Subcutaneous adipose tissue (tissue), 4 donors: ENCODE data around the gene QSOX2. TPM values are rescaled to one million over a fixed set of nuclear protein-coding genes. Genes with fewer than 3 reads are reported as not detected.

Experiments used
- total RNA-seq, 4 donors: library from RNA; depleted of rRNA; stranded (reverse); fragments of >200 nt; gene quantifications; one replicate each; pipeline ENCODE4 v1.1.0, GENCODE V29; 2016
- TF ChIP-seq, protein P1 (sequence below): fragments of 450-650 bp; IDR thresholded peaks from one replicate; pipeline ENCODE4 v1.5.1; 2016; ENCODE audit warnings: low read depth, mild to moderate bottlenecking, control low read depth, antibody characterized with exemption, moderate library complexity

Gene QSOX2
- total RNA-seq, 4 donors from 2014 or later, result 3.7 to 5.3 (median 4.5) TPM

- TF ChIP-seq, protein P1, sequence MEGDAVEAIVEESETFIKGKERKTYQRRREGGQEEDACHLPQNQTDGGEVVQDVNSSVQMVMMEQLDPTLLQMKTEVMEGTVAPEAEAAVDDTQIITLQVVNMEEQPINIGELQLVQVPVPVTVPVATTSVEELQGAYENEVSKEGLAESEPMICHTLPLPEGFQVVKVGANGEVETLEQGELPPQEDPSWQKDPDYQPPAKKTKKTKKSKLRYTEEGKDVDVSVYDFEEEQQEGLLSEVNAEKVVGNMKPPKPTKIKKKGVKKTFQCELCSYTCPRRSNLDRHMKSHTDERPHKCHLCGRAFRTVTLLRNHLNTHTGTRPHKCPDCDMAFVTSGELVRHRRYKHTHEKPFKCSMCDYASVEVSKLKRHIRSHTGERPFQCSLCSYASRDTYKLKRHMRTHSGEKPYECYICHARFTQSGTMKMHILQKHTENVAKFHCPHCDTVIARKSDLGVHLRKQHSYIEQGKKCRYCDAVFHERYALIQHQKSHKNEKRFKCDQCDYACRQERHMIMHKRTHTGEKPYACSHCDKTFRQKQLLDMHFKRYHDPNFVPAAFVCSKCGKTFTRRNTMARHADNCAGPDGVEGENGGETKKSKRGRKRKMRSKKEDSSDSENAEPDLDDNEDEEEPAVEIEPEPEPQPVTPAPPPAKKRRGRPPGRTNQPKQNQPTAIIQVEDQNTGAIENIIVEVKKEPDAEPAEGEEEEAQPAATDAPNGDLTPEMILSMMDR, result no peak
These were observed 73.7 kb downstream of the QSOX2 start for GRCh38 chr9:136171801-136172411.

DNA sequence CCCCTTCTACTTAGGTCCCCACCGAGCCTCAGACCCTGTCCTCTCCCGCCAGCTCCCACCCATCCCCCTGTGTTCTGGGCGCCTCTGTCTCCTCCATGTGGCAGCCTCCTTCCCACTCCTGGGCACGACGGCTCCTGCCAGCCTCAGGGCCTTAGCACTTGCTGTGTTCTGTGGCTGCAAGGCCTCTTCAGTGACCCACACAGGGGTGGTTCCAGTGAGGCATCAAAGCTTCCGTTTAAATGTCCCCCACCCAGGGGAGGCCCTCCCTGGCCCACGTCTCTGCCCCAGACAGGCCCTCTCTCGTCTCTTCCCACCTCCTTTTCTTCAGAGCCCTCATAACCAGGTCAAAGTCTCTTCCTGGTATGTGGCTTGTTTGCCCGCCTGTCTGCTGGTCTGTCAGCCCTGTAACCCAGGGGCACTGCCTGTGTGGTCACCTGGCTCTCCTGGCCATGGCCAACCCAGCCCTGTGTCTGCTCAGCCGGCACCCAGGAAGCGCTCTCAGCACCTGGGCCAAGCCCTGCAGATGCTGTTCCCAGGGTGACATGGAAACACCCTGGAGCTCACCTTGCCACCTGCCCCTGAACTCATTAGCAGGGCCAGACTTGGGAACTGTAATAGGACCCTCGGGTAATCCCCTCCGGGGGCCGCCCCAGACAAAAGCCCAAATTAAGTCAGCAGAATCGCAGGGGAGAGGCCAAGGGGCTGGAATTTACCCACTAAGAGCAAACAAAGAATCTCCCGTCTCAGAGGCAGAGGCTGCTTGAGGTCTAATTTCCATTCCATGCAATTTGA is 74.4 kb downstream of the QSOX2 start:
- TF ChIP-seq, protein P1, result no peak

- TF ChIP-seq, protein P1, result no peak
These were observed 75.4 kb downstream of the QSOX2 start for GRCh38 chr9:136170006-136170901.

GRCh38 chr9:136169495-136169894 is 76.1 kb downstream of the QSOX2 start:
- TF ChIP-seq, protein P1, result no peak

DNA sequence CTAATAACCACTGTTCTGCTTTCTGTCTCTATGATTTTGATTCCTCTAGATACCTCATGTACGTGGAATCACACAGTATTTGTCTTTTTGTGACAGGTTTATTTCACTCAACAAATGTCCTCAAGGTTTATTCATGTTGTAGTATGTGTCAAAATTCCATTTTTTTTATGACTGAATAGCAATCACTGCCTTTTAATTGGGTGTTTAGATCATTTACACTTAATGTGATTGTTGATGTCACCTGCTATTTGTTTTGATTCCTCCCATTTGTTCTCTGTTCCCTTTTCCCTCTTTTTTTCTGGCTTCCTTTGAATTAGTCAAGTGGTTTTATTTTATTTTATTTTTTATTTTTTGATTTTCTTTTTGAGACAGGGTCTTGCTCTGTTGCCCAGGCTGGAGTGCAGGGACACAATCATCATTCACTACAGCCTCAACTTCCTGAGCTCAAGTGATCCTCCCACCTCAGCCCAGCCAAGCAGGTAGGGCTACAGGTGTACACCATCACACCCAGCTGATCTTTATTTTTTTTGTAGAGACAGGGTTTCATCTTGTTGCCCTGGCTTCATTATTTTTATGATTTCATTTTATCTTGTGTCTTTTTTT is 82.3 kb downstream of the QSOX2 start:
- TF ChIP-seq, protein P1, result no peak

- TF ChIP-seq, protein P1, result no peak
These were observed 84.5 kb downstream of the QSOX2 start for GRCh38 chr9:136160995-136161610.
